Esophagus muscularis mucosa (tissue), 4 donors: ENCODE measurements around the gene VMAC. TPM values are rescaled to one million over a fixed set of nuclear protein-coding genes. Genes with fewer than 3 reads are reported as not detected.
A peak's percentile ranks its signal among the peaks of the same experiment; 100 is the strongest.

Experiments used
- DNase-seq: peaks from one replicate; pipeline ENCODE4 v3.0.0-alpha.2; 2017; ENCODE audit errors: extremely low spot score
- H3K27ac ChIP-seq, 4 donors: fragments of 200-600 bp; sonication (generic); replicated peaks in 1 of 4; 1 replicate in 3 of 4; 2 replicates in 1 of 4; pipeline ENCODE4 v1.5.1; 2016 to 2019; ENCODE audit warnings: mild to moderate bottlenecking in 1 of 4
- H3K27me3 ChIP-seq, 4 donors: fragments of 200-600 bp; sonication (generic); one replicate each; pipeline versions ENCODE4 v1.5.1 to v1.6.0; 2016 to 2019
- H3K36me3 ChIP-seq, 4 donors: fragments of 200-600 bp; sonication (generic); one replicate each; pipeline ENCODE4 v1.5.1; 2016 to 2019
- H3K4me1 ChIP-seq, 4 donors: fragments of 200-600 bp; sonication (generic); one replicate each; pipeline ENCODE4 v1.5.1; 2016 to 2019
- H3K4me3 ChIP-seq, 4 donors: fragments of 200-600 bp; sonication (generic); 1 replicate in 2 of 4; 2 replicates in 2 of 4; pipeline ENCODE4 v1.5.1; 2016 to 2019; ENCODE audit warnings: mild to moderate bottlenecking in 4 of 4, moderate library complexity in 1 of 4
- H3K9me3 ChIP-seq, 4 donors: fragments of 200-600 bp; sonication (generic); 1 replicate in 3 of 4; 2 replicates in 1 of 4; pipeline ENCODE4 v1.5.1; 2016 to 2019
- CTCF ChIP-seq, 3 experiments: fragments of 200-600 bp in 2 of 3; fragments of 450-650 bp in 1 of 3; sonication (generic) in 2 of 3; IDR thresholded peaks; one replicate each; pipeline ENCODE4 v1.5.1; 2017 to 2019; ENCODE audit warnings: antibody characterized with exemption in 3 of 3, mild to moderate bottlenecking in 2 of 3, moderate library complexity in 1 of 3
- EP300 ChIP-seq: sonication (generic); formaldehyde crosslinking; IDR thresholded peaks from one replicate; pipeline ENCODE4 v1.6.1; 2017; ENCODE audit warnings: antibody characterized with exemption
- POLR2A ChIP-seq: fragments of 450-650 bp; IDR thresholded peaks from one replicate; pipeline ENCODE4 v1.6.1; 2017; ENCODE audit warnings: antibody characterized with exemption, moderate library complexity, mild to moderate bottlenecking, low read depth
- POLR2AphosphoS5 ChIP-seq, 2 donors: sonication (generic); formaldehyde crosslinking; IDR thresholded peaks; one replicate each; pipeline ENCODE4 v1.6.1; 2017; ENCODE audit warnings: antibody characterized with exemption in 2 of 2
- WGBS: methylation state at CpG from one replicate; pipeline ENCODE4 v1.1.5; 2018; 5-methylcytosine and 5-hydroxymethylcytosine counted together
- intact Hi-C: fragments of 100-400 bp; cut with DNase I; formaldehyde crosslinking; loops from one replicate; pipeline ENCODE4 v1.15.1; 2023
- total RNA-seq, 4 donors: library from RNA; depleted of rRNA; stranded (reverse); fragments of >200 nt; gene quantifications; one replicate each; pipeline versions ENCODE4 v1.1.0 to v1.2.1, GENCODE V29; 2016

VMAC gene
- total RNA-seq, 4 donors from 2014 or later, result 5.0 to 12.5 (median 7.6) TPM

GRCh38 chr19:5950741-5951140 lies 46.1 kb downstream of the VMAC start:
- H3K36me3 ChIP-seq, result peaks cover 0 to 10% (median 3%) of the 10 kb centered on the region in 4 donors
- H3K27me3 ChIP-seq, result no peaks in the 10 kb centered on the region
- H3K27ac ChIP-seq, result peak overlapping the region; percentile 79 to 85 (median 84)
- peaks cover 93 to 100% (median 100%) of the 10 kb centered on the region in 4 donors for H3K4me1 ChIP-seq
- no peaks in the 10 kb centered on the region for H3K9me3 ChIP-seq
- H3K4me3 ChIP-seq, result no peak overlapping the region
- TF ChIP-seq POLR2A, result no peak
- no peak for TF ChIP-seq POLR2AphosphoS5 (IDR thresholded peaks at IDR 0.05)
- no peak for TF ChIP-seq EP300
- no peak for TF ChIP-seq CTCF (IDR thresholded peaks at IDR 0.05)
- intact Hi-C loops, result no loop called here
- DNase-seq, result no peak
- WGBS, result 68% methylated on average over 3 of the region's 3 CpGs

GRCh38 chr19:5951338-5951861 lies 46.7 kb downstream of the VMAC start:
- 37% methylated on average over 17 of the region's 19 CpGs for WGBS
- Histone ChIP-seq H3K27ac (peak overlapping the region; percentile 79 to 85 (median 84)), H3K9me3 (no peaks in the 10 kb centered on the region), H3K27me3 (no peaks in the 10 kb centered on the region), H3K36me3 (peaks cover 0 to 10% (median 3%) of the 10 kb centered on the region in 4 donors), H3K4me1 (peaks cover 99 to 100% (median 100%) of the 10 kb centered on the region in 4 donors), H3K4me3 (peak overlapping the region in 2 of 4 donors; percentile 0 to 25)
- TF ChIP-seq POLR2A (no peak), EP300 (no peak), POLR2AphosphoS5 (IDR thresholded peaks at IDR 0.05) (peak in 1 of 2 donors; percentile 9)
- no peak for DNase-seq
- intact Hi-C loops, result no loop called here

- no peak for DNase-seq
- TF ChIP-seq POLR2AphosphoS5 (IDR thresholded peaks at IDR 0.05), result no peak
- TF ChIP-seq EP300, result no peak
- no peak for TF ChIP-seq POLR2A
- no peak for TF ChIP-seq CTCF (IDR thresholded peaks at IDR 0.05)
- Histone ChIP-seq H3K4me3 (no peak overlapping the region), H3K27ac (peak overlapping the region; percentile 79 to 85 (median 84)), H3K9me3 (no peaks in the 10 kb centered on the region), H3K36me3 (peaks cover 0 to 10% (median 3%) of the 10 kb centered on the region in 4 donors), H3K4me1 (peaks cover 99 to 100% (median 100%) of the 10 kb centered on the region in 4 donors), H3K27me3 (no peaks in the 10 kb centered on the region)
- intact Hi-C loops, result no loop called here
- 50% methylated on average over 18 of the region's 18 CpGs for WGBS
Measured at GRCh38 chr19:5952193-5953029, 47.7 kb downstream of the VMAC start.

GRCh38 chr19:5953030-5953589 lies 48.4 kb downstream of the VMAC start:
- peaks cover 99 to 100% (median 100%) of the 10 kb centered on the region in 4 donors for H3K4me1 ChIP-seq
- peak overlapping the region; percentile 79 to 85 (median 84) for H3K27ac ChIP-seq
- TF ChIP-seq CTCF (IDR thresholded peaks at IDR 0.05), result no peak
- no peak for TF ChIP-seq POLR2AphosphoS5 (IDR thresholded peaks at IDR 0.05)
- TF ChIP-seq POLR2A, result no peak
- TF ChIP-seq EP300, result no peak
- WGBS, result 41% methylated on average over 5 of the region's 5 CpGs
- peak overlapping the region in 1 of 4 donors; percentile 26 for H3K4me3 ChIP-seq
- no peak for DNase-seq
- H3K27me3 ChIP-seq, result no peaks in the 10 kb centered on the region
- peaks cover 0 to 10% (median 3%) of the 10 kb centered on the region in 4 donors for H3K36me3 ChIP-seq
- intact Hi-C loops, result no loop called here
- no peaks in the 10 kb centered on the region for H3K9me3 ChIP-seq
